ENCODE data around the gene ITLN1.
"Not testable (repeated sequence)": the region's sequence is repeated elsewhere in the genome, so short reads cannot be mapped to it uniquely, and the experiment has no call there.

ITLN1 gene

DNA sequence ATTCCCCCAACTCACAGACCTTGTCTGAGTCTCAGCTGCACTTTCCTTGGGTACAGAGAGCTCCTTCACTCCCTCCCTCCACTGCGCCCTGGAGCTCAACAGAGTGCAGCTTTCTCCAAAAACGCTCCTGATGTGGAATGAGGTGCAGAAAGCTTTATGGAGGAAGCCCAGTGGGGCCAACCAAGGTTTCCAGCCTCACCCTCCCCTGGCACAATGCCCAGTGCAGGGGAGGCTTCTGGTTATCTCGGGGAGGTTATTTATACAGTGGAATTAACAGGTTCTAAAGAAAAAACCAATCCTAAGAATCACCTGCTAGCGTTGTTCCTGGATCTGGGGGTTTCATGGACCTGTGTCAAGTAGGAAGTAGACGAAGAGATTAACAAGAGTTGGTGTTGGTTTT, at the start of gene ITLN1:
TSS of gene ITLN1 (minus strand) at position 139 of the 400 bp plus-strand sequence. CDS start 303 bp downstream, outside the sequence.
- no peak for DNase-seq

- not testable (repeated sequence) for DNase-seq
These were observed 48.3 kb upstream of the ITLN1 start for GRCh38 chr1:160933305-160933704.

DNA sequence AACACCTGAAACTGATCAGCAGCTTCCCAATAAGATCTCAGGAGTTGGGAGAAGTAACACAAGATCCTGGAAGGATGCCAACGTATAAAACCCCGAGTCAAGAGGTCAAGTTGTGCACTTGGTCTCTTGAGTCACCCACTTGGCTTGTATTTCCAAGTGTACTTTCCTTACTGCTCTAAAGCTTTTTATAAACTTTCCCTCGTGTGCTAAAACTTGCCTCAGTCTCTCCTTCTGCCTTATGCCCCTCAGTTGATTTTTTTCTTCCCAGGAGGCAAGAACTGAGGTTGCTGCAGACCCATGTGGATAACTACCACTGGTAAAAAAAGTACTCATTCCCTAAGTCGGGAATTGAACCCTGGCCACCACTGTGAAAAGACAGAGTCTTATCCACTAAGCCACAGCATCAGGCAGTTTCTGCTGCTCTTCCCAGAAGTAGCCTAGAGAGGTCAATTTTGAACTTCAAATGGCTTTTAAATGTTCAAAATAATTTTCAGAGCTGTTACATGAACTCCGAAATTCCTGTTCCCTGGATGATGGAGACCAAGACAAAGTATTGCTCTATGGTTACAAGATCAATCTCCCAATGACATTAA, 40.8 kb upstream of the ITLN1 start:
- DNase-seq: no peak

- no peak for DNase-seq
These were observed 40.0 kb upstream of the ITLN1 start for GRCh38 chr1:160924791-160925651.

- DNase-seq: no peak
These were observed 31.7 kb upstream of the ITLN1 start for GRCh38 chr1:160916666-160917065.

- not testable (repeated sequence) for DNase-seq
These were observed 28.2 kb upstream of the ITLN1 start for GRCh38 chr1:160913229-160913628.

GRCh38 chr1:160911925-160912324, 26.9 kb upstream of the ITLN1 start:
- no peak for DNase-seq

- no peak for DNase-seq
These were observed 26.5 kb upstream of the ITLN1 start for GRCh38 chr1:160911441-160911840.

GRCh38 chr1:160910170-160910750, 25.3 kb upstream of the ITLN1 start:
- no peak for DNase-seq

DNA sequence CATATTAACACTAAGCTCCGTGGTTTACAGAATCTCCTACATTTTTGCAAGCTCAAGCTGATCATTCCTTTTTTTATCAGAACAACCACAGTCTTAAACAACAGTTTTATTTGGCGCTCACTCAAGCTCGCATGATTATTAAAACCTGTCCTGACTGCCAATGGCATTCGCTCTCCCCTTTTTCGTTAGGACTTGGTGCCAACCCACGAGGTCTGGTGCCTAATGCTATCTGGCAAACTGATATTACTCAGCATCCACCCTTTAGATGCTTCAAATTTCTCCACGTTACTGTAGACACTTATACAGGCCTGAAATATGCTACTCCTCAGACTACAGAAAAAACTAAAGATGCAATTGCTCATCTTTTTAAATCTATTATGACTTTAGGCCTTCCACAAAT, 23.0 kb upstream of the ITLN1 start:
- no peak for DNase-seq

DNA sequence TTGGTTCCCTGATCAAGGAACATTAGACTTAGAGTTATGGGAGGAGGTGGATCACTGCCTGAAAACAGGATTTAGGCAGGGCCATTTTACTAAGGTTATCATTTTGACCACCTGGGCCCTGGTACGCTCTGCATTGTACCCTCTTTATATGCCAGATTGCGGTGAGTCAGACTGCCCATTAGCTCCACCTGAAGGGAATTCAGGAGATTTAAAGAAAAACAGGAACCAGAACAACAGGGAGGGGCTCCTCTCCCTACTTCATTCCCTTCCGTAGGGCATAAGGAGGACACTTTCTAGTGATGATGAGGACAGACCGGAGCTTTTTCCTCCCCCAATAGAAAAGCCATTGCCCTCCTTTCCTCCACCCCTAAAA, 20.6 kb upstream of the ITLN1 start:
- DNase-seq: no peak

DNA sequence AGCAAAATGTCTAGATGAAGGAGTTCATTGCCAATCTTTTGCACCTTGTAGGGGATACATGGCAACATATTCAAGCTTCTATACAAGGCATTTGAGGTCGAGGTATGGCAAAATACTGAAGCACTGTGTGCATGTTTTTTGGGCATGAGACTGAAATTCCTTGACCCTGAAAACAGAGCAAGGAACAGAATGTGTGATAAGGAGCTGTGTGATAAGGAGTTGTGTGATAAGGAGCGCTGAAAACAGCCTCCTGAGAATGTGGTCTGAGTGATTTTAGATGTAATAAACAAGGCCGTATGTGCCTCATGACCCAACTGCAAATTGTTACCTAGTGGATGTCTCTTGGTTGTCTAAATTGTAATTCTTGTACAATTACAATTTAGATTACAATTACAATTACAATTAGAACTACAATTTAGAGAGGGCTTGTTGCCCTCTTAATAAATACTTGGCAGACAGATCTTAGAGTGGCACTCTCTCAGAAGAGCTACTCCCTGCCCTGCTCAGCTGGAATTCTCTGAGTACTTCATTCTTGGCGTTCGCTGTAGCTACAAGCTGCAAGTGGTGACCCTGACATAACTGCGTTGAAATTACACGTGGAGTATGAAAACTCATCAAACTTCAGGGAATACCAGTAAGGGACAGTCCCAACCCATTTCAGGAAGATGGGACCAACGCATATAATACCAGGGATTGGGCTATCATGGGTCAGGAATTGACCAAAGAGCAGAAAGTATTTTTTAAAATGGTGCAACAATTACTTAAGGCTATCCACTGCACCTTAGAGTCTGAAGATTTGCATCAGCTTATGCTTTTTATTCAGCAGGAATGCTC, 20.0 kb upstream of the ITLN1 start:
- no peak for DNase-seq

DNA sequence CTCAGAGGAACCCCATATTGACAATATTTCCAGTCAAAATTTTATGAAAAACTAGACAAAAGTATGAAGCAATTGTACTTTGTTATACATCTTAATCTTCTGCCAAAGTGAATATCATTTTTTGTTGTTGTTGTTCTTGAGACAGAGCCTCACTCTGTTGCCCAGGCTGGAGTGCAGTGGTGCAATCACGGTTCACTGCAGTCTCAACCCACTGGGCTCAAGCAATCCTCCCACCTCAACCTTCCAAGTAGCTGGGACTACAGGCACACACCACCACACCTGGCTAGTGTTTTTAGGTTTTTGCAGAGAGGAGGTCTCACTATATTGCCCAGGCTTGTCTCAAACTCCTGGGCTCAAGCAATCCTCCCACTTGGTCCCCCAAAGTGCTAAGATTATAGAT, 17.3 kb upstream of the ITLN1 start:
- not testable (repeated sequence) for DNase-seq

GRCh38 chr1:160901768-160902167, 16.8 kb upstream of the ITLN1 start:
- no peak for DNase-seq

DNA sequence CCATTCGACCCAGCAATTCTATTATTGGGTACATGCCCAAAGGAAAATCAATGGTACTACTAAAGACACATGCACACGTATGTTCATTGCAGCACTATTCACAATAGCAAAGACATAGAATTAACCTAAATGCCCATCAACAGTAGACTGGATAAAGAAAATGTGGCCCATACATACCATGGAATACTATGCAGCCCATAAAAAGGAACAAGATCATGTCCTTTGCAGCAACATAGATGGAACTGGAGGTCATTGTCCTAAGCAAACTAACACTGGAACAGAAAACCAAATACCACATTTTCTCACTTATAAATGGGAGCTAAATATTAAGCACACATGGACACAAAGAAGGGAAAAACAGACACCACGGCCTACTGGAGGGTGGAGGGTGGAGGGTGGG, 15.7 kb upstream of the ITLN1 start:
- not testable (repeated sequence) for DNase-seq

DNA sequence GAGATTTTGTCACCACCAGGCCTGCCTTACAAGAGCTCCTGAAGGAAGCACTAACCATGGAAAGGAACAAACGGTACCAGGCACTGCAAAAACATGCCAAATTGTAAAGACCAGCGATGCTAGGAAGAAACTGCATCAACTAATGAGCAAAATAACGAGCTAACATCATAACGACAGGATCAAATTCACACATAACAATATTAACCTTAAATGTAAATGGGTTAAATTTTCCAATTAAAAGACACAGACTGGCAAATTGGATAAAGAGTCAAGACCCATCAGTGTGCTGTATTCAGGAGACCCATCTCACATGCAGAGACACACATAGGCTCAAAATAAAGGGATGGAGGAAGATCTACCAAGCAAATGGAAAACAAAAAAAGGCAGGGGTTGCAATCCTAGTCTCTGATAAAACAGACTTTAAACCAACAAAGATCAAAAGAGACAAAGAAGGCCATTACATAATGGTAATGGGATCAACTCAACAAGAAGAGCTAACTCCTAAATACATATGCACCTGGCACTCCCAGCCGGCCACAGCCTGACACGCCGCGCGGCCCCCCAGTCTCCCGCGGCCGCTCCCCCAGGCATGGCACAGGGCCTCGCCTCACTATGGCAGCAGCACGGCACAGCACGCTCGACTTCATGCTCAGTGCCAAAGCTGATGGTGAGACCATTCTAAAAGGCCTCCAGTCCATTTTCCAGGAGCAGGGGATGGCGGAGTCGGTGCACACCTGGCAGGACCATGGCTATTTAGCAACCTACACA, 9.6 kb upstream of the ITLN1 start:
- not testable (repeated sequence) for DNase-seq

DNA sequence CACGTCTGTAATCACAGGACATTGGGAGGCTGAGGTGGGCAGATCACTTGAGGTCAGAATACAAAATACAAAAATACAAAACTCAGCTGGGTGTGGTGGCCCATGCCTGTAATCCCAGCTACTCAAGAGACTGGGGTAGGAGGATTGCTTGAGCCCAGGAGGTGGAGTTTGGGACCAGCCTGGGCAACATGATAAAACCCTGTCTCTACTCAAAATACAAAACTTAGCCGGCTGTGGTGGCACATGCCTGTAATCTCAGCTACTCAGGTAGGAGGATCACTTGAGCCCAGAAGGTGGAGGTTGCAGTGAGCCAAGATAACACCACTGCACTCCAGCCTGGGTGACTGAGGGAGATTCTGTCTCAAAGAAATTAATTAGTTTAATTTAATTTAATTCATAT, 6.5 kb upstream of the ITLN1 start:
- DNase-seq: no peak

DNA sequence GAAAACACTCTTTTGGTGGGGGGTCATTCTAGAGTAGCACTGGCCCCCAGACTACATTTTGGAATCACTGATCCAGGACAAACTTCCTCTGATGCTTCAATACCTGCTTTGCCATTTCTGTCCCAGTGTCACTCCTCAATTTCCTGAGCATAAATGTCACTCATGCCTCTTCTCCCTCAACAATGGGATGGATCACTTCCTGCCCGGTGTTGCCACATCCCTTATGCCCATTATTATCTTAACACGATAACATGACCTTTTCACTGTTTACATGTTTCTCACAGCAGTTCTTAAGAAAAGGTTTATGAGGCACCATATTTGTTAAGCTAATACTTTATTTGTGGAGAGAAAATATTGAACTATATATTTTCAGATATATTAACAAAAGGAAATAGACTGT, 3.9 kb upstream of the ITLN1 start:
- no peak for DNase-seq

DNA sequence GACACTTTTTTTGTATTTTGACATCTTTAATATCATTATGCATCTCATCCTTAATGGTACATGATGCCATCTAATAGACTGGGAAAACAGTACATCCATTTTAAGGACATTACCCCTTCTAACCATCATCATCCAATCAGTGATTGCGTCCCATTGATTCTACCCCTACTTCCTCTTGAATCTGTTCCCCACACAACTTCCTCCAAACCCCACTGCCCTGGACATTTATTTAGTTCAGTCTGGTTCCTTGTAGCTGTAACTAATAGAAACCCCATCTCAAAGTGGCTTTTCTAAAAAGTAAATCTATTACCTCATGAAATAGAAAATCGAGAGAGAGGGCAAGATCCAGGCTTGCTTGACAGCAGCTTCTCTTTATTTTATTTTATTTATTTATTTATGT, 2.1 kb upstream of the ITLN1 start:
- no peak for DNase-seq

DNA sequence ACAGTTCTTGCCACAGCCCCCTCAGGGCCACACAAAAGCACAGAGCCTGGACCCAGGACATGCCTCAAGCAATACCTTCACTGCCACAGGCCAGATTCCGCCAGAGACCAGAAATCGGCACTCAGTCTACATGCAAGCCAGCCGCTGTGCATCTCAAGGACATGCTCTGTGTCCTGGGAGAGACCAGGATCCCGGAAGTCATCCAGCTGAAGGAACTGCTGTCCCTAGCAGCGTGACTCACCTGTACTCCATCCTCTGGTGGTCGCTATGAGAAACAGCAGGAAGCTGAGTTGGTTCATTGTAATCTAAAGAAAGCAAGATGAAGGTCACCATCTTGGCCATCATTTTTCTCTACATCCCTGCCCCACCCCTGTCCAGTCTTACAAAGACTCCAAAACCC, 401 bp downstream of the ITLN1 start:
- DNase-seq: no peak

DNA sequence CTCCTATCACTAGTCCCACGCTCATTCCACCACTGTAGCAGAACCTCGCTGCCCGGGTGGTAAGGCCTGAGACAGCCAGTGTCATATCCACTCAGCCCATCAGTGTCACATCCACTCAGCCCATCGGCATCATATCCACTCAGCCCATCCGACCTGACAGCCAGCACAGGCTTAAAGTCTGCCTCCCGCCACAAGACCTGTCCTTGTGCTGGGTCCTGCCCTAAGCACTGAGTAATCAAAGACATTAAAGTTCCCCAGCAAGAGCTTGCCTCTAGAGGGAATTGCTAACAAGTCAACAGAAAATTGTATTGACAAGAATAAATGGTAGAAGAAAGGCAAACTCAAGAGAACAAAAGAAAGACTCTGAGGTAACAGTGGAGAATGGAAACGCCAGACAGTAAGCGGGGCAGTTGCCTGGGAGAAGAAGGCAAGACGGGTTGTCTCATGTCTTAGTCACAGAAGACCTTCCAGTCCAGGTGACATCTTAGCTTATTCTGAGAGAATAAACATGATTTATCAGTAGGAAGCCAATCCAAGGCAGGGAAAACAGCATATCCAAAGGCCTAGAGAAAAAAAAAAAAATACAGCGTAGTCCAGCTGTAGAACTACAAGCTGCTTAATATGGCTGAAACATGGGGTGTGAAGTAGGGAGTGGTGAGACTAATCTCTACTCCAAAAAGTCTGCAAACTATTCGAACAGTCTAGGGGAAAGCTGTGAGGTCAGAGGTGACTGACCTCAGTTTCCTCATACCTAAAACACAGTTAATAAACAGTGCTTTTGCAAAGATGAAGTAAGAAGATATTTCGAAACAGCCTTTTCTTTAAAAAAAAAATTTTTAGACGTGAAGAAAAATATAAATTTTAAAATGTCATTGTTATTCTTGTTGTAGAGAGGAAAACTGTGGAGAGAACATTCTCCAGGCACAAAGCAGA, 1.1 kb downstream of the ITLN1 start:
- DNase-seq: no peak
